GM23248 (cell line): ENCODE data around the gene AVPR2.

Experiments
- EZH2 ChIP-seq: fragments of 200-600 bp; sonication (generic); IDR thresholded peaks from 2 replicates; pipeline ENCODE4 v1.6.1; 2018; ENCODE audit warnings: antibody characterized with exemption, mild to moderate bottlenecking; ENCODE audit not compliant: insufficient read depth, poor library complexity, severe bottlenecking
- EZH2phosphoT487 ChIP-seq: fragments of 200-600 bp; sonication (generic); IDR thresholded peaks from 2 replicates; pipeline ENCODE4 v1.6.1; 2018; ENCODE audit warnings: antibody characterized with exemption, moderate library complexity, mild to moderate bottlenecking, low read depth; ENCODE audit not compliant: insufficient read depth

DNA sequence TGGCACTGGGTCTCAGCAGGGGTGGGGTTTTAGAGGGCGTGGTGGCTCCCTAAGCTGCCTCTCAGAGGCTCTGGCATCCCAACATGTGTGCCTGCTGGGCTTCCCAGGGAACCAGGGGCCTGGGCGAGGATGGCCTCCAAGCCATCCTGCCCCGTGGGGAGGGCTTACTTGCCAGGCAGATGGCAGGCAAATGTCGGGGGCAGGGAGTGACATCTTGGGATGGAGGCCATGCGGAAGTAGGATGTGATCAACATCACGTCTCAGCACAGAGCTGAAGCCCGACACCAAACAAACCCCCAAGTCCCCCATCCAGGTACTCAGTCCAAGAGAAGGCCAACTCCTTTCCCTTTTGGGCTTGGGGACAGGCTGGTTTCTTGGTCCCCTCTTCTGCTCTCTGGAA lies 23.2 kb upstream of the AVPR2 start:
- no peak for TF ChIP-seq EZH2
- TF ChIP-seq EZH2phosphoT487, result no peak
